PC-3 (cell line): ENCODE results near the gene CCDC93.

Experiments used
- EZH2 ChIP-seq: fragments of 300-600 bp; sonication (generic); IDR thresholded peaks from one replicate; pipeline ENCODE4 v1.6.1; 2017; ENCODE audit warnings: antibody characterized with exemption, mild to moderate bottlenecking, low read length; ENCODE audit not compliant: unreplicated experiment
- EZH2phosphoT487 ChIP-seq: fragments of 300-600 bp; sonication (generic); IDR thresholded peaks from 2 replicates; pipeline ENCODE4 v1.6.1; 2018; ENCODE audit warnings: mild to moderate bottlenecking, antibody characterized with exemption, low read length, borderline replicate concordance
- TF ChIP-seq, protein P1 (sequence below): fragments of 300-600 bp; sonication (generic); conservative IDR thresholded peaks from 2 replicates; pipeline ENCODE4 v1.5.1; 2017; ENCODE audit warnings: antibody characterized with exemption, low read depth, mild to moderate bottlenecking, low read length

DNA sequence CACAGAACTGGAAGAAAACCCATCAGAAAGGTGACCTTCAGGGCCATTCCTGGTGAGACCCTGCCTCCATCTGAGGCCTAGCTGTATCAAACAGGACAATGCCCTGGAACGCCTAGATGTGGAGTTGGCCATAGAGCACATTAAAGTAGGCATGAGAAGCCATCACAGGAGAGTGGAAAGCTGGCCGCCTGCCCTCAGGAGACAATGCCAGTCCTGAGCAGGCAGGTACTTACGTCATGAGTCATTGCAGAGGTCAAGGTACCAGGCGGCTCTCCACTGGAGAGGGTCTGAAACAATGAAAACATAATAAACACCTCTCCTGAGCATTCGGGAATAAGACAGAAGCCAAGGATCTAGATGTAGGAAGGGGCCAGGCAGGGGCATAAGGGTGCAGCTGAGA lies 68.6 kb downstream of the CCDC93 start:
- TF ChIP-seq, protein P1, sequence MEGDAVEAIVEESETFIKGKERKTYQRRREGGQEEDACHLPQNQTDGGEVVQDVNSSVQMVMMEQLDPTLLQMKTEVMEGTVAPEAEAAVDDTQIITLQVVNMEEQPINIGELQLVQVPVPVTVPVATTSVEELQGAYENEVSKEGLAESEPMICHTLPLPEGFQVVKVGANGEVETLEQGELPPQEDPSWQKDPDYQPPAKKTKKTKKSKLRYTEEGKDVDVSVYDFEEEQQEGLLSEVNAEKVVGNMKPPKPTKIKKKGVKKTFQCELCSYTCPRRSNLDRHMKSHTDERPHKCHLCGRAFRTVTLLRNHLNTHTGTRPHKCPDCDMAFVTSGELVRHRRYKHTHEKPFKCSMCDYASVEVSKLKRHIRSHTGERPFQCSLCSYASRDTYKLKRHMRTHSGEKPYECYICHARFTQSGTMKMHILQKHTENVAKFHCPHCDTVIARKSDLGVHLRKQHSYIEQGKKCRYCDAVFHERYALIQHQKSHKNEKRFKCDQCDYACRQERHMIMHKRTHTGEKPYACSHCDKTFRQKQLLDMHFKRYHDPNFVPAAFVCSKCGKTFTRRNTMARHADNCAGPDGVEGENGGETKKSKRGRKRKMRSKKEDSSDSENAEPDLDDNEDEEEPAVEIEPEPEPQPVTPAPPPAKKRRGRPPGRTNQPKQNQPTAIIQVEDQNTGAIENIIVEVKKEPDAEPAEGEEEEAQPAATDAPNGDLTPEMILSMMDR = no peak
- TF ChIP-seq EZH2 (no peak), EZH2phosphoT487 (no peak)
